ENCODE data around the gene CACNG4.

- no peak for TF ChIP-seq ZNF384 (IDR thresholded peaks at IDR 0.05)
- no peak for TF ChIP-seq TARDBP (IDR thresholded peaks at IDR 0.05)
Observed at GRCh38 chr17:67046398-67046797, 81.9 kb downstream of the CACNG4 start.
